Measurements from ENCODE around the gene HYAL3.
"Not testable (repeated sequence)": the region's sequence is repeated elsewhere in the genome, so short reads cannot be mapped to it uniquely, and the experiment has no call there.

Gene HYAL3

GRCh38 chr3:50273689-50274065 is 25.5 kb downstream of the HYAL3 start:
- TF ChIP-seq EZH2phosphoT487 (IDR thresholded peaks at IDR 0.05; ENCODE audit: borderline replicate concordance, low read length): no peak
- TF ChIP-seq, protein P1, sequence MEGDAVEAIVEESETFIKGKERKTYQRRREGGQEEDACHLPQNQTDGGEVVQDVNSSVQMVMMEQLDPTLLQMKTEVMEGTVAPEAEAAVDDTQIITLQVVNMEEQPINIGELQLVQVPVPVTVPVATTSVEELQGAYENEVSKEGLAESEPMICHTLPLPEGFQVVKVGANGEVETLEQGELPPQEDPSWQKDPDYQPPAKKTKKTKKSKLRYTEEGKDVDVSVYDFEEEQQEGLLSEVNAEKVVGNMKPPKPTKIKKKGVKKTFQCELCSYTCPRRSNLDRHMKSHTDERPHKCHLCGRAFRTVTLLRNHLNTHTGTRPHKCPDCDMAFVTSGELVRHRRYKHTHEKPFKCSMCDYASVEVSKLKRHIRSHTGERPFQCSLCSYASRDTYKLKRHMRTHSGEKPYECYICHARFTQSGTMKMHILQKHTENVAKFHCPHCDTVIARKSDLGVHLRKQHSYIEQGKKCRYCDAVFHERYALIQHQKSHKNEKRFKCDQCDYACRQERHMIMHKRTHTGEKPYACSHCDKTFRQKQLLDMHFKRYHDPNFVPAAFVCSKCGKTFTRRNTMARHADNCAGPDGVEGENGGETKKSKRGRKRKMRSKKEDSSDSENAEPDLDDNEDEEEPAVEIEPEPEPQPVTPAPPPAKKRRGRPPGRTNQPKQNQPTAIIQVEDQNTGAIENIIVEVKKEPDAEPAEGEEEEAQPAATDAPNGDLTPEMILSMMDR (IDR thresholded peaks at IDR 0.05; ENCODE audit: low read depth, low read length, poor library complexity, severe bottlenecking): no peak
- Histone ChIP-seq H3K4me2 (ENCODE audit: low read length) (peak overlapping the region; percentile 50; the same call in 1 of the 2 replicates), H3K27ac (ENCODE audit: low read depth, low read length) (no peak overlapping the region), H3K79me2 (ENCODE audit: control insufficient read depth, low read length) (no peaks in the 10 kb centered on the region), H3K4me3 (ENCODE audit: low read length) (no peak overlapping the region), H3K9me2 (replicated peaks; ENCODE audit: control insufficient read depth, low read length) (no peaks in the 10 kb centered on the region), H3K9me3 (ENCODE audit: control insufficient read depth, insufficient read depth, low read length) (no peaks in the 10 kb centered on the region), H3F3A (ENCODE audit: control insufficient read depth, insufficient read depth) (no peaks in the 10 kb centered on the region), H3K36me3 (ENCODE audit: control insufficient read depth, low read length) (no peaks in the 10 kb centered on the region), H3K4me1 (ENCODE audit: control insufficient read depth, low read length) (peaks cover 13% of the 10 kb centered on the region), H4K20me1 (ENCODE audit: control insufficient read depth, insufficient read depth, low read depth, low read length) (no peaks in the 10 kb centered on the region), H3K27me3 (ENCODE audit: control insufficient read depth, low read length) (peaks cover 45% of the 10 kb centered on the region)

DNA sequence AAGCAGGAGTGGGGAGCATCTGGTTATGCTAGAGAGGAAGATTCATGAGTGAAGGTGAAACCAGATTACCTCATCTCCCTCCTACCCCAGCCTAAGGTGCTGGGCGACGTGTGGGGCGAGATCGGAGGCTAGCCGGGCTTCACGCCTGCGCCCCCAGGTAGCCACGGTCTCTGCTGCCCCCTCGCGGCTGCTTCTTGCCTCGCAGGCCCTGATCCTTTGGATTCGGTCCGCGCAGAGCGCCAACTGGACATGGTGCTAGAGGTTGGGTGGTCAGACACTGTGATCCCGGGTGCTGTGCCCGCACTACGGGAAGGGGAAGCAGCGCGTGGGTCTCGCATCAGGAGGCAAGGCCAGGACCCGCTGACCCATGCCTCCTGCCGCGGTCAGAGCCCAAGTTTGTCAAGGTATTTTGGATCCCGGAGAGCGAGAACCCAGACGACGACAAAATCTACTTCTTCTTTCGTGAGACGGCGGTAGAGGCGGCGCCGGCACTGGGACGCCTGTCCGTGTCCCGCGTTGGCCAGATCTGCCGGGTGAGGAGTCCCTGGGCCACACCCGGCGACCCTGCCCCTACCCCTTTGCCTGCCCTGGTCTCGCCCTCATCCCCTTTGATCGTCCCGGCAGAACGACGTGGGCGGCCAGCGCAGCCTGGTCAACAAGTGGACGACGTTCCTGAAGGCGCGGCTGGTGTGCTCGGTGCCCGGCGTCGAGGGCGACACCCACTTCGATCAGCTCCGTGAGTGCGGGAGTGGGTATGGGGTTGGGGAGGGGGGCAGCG is 26.1 kb downstream of the HYAL3 start:
- peak overlapping the region; percentile 50 for H3K4me2 ChIP-seq (ENCODE audit: low read length)
- H3F3A ChIP-seq (ENCODE audit: control insufficient read depth, insufficient read depth): no peaks in the 10 kb centered on the region
- peaks cover 13% of the 10 kb centered on the region for H3K4me1 ChIP-seq (ENCODE audit: control insufficient read depth, low read length)
- no peak overlapping the region for H3K27ac ChIP-seq (ENCODE audit: low read depth, low read length)
- no peaks in the 10 kb centered on the region for H3K9me3 ChIP-seq (ENCODE audit: control insufficient read depth, insufficient read depth, low read length)
- peaks cover 50% of the 10 kb centered on the region for H3K27me3 ChIP-seq (ENCODE audit: control insufficient read depth, low read length)
- TF ChIP-seq, protein P1 (IDR thresholded peaks at IDR 0.05; ENCODE audit: low read depth, low read length, poor library complexity, severe bottlenecking): peak; percentile 94
- TF ChIP-seq EZH2phosphoT487 (IDR thresholded peaks at IDR 0.05; ENCODE audit: borderline replicate concordance, low read length): no peak
- H3K36me3 ChIP-seq (ENCODE audit: control insufficient read depth, low read length): no peaks in the 10 kb centered on the region
- H3K4me3 ChIP-seq (ENCODE audit: low read length): peak overlapping the region; percentile 21; the same call in 1 of the 2 replicates
- H3K9me2 ChIP-seq (replicated peaks; ENCODE audit: control insufficient read depth, low read length): no peaks in the 10 kb centered on the region
- no peaks in the 10 kb centered on the region for H3K79me2 ChIP-seq (ENCODE audit: control insufficient read depth, low read length)
- no peaks in the 10 kb centered on the region for H4K20me1 ChIP-seq (ENCODE audit: control insufficient read depth, insufficient read depth, low read depth, low read length)

- H3K79me2 ChIP-seq (ENCODE audit: control insufficient read depth, low read length); H3K36me3 ChIP-seq (ENCODE audit: control insufficient read depth, low read length); H3K27ac ChIP-seq (ENCODE audit: low read depth, low read length); H4K20me1 ChIP-seq (ENCODE audit: control insufficient read depth, insufficient read depth, low read depth, low read length); H3K9me3 ChIP-seq (ENCODE audit: control insufficient read depth, insufficient read depth, low read length); H3F3A ChIP-seq (ENCODE audit: control insufficient read depth, insufficient read depth); H3K4me3 ChIP-seq (ENCODE audit: low read length); H3K9me2 ChIP-seq (replicated peaks; ENCODE audit: control insufficient read depth, low read length): not testable (repeated sequence)
- Histone ChIP-seq H3K4me2 (ENCODE audit: low read length) (peak overlapping the region; percentile 50; the same call in 1 of the 2 replicates), H3K4me1 (ENCODE audit: control insufficient read depth, low read length) (peaks cover 13% of the 10 kb centered on the region), H3K27me3 (ENCODE audit: control insufficient read depth, low read length) (peaks cover 52% of the 10 kb centered on the region)
These were observed 26.7 kb downstream of the HYAL3 start for GRCh38 chr3:50272538-50272910.

DNA sequence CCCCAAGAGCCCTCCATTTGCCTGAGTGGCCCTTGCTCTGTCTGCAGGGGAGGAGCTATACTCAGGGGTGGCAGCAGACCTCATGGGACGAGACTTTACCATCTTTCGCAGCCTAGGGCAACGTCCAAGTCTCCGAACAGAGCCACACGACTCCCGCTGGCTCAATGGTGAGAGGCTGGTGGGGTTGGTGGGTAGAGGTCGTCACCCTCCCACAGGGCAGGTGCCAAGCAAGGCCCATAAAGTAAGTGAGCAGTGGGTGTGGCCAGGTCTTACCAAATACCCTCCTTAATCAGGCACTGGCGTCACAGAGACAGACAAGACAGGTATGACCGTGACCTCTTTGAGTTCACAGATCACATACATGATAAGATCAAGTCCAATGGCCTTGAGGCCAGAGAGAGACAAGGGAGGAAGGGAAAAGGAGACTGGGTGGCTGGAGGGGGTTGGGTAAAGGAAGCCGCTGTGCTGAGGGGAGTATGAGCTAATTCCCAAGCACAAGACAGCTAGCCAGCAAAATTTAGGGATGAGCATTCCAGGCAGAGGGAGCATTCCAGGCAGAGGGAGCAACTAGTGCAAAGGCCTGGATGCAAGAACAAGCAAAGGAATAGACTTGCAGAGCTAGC is 27.8 kb downstream of the HYAL3 start:
- Histone ChIP-seq H3K9me3 (ENCODE audit: control insufficient read depth, insufficient read depth, low read length) (no peaks in the 10 kb centered on the region), H4K20me1 (ENCODE audit: control insufficient read depth, insufficient read depth, low read depth, low read length) (no peaks in the 10 kb centered on the region), H3K79me2 (ENCODE audit: control insufficient read depth, low read length) (no peaks in the 10 kb centered on the region), H3K27me3 (ENCODE audit: control insufficient read depth, low read length) (peaks cover 63% of the 10 kb centered on the region), H3K27ac (ENCODE audit: low read depth, low read length) (no peak overlapping the region), H3K36me3 (ENCODE audit: control insufficient read depth, low read length) (no peaks in the 10 kb centered on the region), H3K4me2 (ENCODE audit: low read length) (no peak overlapping the region), H3K9me2 (replicated peaks; ENCODE audit: control insufficient read depth, low read length) (no peaks in the 10 kb centered on the region), H3K4me1 (ENCODE audit: control insufficient read depth, low read length) (peaks cover 13% of the 10 kb centered on the region), H3F3A (ENCODE audit: control insufficient read depth, insufficient read depth) (no peaks in the 10 kb centered on the region), H3K4me3 (ENCODE audit: low read length) (no peak overlapping the region)
- no peak for TF ChIP-seq EZH2phosphoT487 (IDR thresholded peaks at IDR 0.05; ENCODE audit: borderline replicate concordance, low read length)
- TF ChIP-seq, protein P1 (IDR thresholded peaks at IDR 0.05; ENCODE audit: low read depth, low read length, poor library complexity, severe bottlenecking): no peak
